HEK293 (cell line): ENCODE measurements around the gene LRRFIP1.
"Not testable (repeated sequence)": the region's sequence is repeated elsewhere in the genome, so short reads cannot be mapped to it uniquely, and the experiment has no call there.

ENCODE experiments used
- CTCF ChIA-PET: fragments of 350-600 bp; formaldehyde crosslinking; extraction: SDS; loops from one replicate; lab custom pipeline; 2021; ENCODE audit warnings: antibody characterized with exemption; lab: Yijun Ruan, JAX
- POLR2A ChIA-PET: fragments of 300-600 bp; formaldehyde crosslinking; extraction: SDS; loops from one replicate; lab custom pipeline; 2020; ENCODE audit warnings: antibody characterized with exemption, inconsistent platforms; lab: Yijun Ruan, JAX
- H3K27ac ChIP-seq: fragments of 200-500 bp; sonication (Bioruptor generic); 2 replicates; pipeline ENCODE4 v1.5.1; 2014; ENCODE audit warnings: low read depth, low read length, control low read depth, inconsistent platforms; ENCODE audit errors: extremely low read depth
- H3K36me3 ChIP-seq, 2 experiments: fragments of 200-500 bp in 1 of 2; sonication (Bioruptor generic) in 1 of 2; 1 replicate in 1 of 2; 2 replicates in 1 of 2; pipeline ENCODE4 v1.5.1; 2014 to 2017; ENCODE audit warnings: inconsistent platforms in 2 of 2, low read length in 2 of 2; ENCODE audit not compliant: control insufficient read depth in 2 of 2, insufficient read depth in 1 of 2
- H3K4me1 ChIP-seq: fragments of 200-500 bp; sonication (Bioruptor generic); 2 replicates; pipeline ENCODE4 v1.5.1; 2014; ENCODE audit warnings: mild to moderate bottlenecking, low read length, inconsistent platforms; ENCODE audit not compliant: control insufficient read depth, insufficient read depth
- H3K4me3 ChIP-seq: 2 replicates; pipeline ENCODE4 v1.5.1; 2011; ENCODE audit warnings: low read depth, mild to moderate bottlenecking, control low read depth, low read length, moderate library complexity
- H3K9me3 ChIP-seq: fragments of 200-500 bp; sonication (Bioruptor generic); 2 replicates; pipeline ENCODE4 v1.5.1; 2014; ENCODE audit warnings: low read depth, low read length, inconsistent platforms; ENCODE audit not compliant: control insufficient read depth, insufficient read depth
- BCL11A ChIP-seq: fragments of 450-650 bp; formaldehyde crosslinking; IDR thresholded peaks from 2 replicates; pipeline ENCODE4 v1.5.1; 2016; ENCODE audit warnings: low read depth, missing biosample characterization, missing genetic modification characterization
- BCL11B ChIP-seq: fragments of 450-650 bp; formaldehyde crosslinking; IDR thresholded peaks from 2 replicates; pipeline ENCODE4 v1.5.1; 2016; ENCODE audit warnings: low read depth, missing biosample characterization, missing genetic modification characterization
- ZBTB6 ChIP-seq: fragments of 450-650 bp; formaldehyde crosslinking; IDR thresholded peaks from 2 replicates; pipeline ENCODE4 v1.5.1; 2017; ENCODE audit warnings: missing biosample characterization, missing genetic modification characterization
- ZNF18 ChIP-seq: fragments of 450-650 bp; formaldehyde crosslinking; IDR thresholded peaks from 2 replicates; pipeline ENCODE4 v1.5.1; 2016; ENCODE audit warnings: missing biosample characterization, missing genetic modification characterization
- ZNF223 ChIP-seq: fragments of 450-650 bp; formaldehyde crosslinking; IDR thresholded peaks from 2 replicates; pipeline ENCODE4 v1.5.1; 2016; ENCODE audit warnings: missing biosample characterization, missing genetic modification characterization
- ZNF324 ChIP-seq: fragments of 450-650 bp; formaldehyde crosslinking; IDR thresholded peaks from 2 replicates; pipeline ENCODE4 v1.5.1; 2016; ENCODE audit warnings: missing biosample characterization, missing genetic modification characterization
- ZNF529 ChIP-seq: fragments of 450-650 bp; formaldehyde crosslinking; IDR thresholded peaks from 2 replicates; pipeline ENCODE4 v1.5.1; 2017; ENCODE audit warnings: missing genetic modification characterization, missing biosample characterization; ENCODE audit not compliant: insufficient replicate concordance
- ZNF580 ChIP-seq: fragments of 450-650 bp; formaldehyde crosslinking; IDR thresholded peaks from 2 replicates; pipeline ENCODE4 v1.5.1; 2016; ENCODE audit warnings: missing biosample characterization, missing genetic modification characterization
- ZNF623 ChIP-seq: fragments of 450-650 bp; formaldehyde crosslinking; IDR thresholded peaks from 2 replicates; pipeline ENCODE4 v1.5.1; 2016; ENCODE audit warnings: missing biosample characterization, missing genetic modification characterization
- ZNF654 ChIP-seq: fragments of 450-650 bp; formaldehyde crosslinking; IDR thresholded peaks from 2 replicates; pipeline ENCODE4 v1.5.1; 2016; ENCODE audit warnings: low read depth, missing biosample characterization, missing genetic modification characterization
- ZNF704 ChIP-seq: fragments of 450-650 bp; formaldehyde crosslinking; IDR thresholded peaks from 2 replicates; pipeline ENCODE4 v1.5.1; 2016; ENCODE audit warnings: missing biosample characterization, missing genetic modification characterization
- ZNF768 ChIP-seq: fragments of 450-650 bp; formaldehyde crosslinking; IDR thresholded peaks from 2 replicates; pipeline ENCODE4 v1.5.1; 2018; ENCODE audit warnings: missing biosample characterization, mild to moderate bottlenecking, missing genetic modification characterization
- ZNF792 ChIP-seq: fragments of 450-650 bp; formaldehyde crosslinking; IDR thresholded peaks from 2 replicates; pipeline ENCODE4 v1.5.1; 2016; ENCODE audit warnings: missing biosample characterization, missing genetic modification characterization
- ZNF830 ChIP-seq: fragments of 450-650 bp; IDR thresholded peaks from 2 replicates; pipeline ENCODE4 v1.5.0; 2018; ENCODE audit warnings: missing biosample characterization, missing genetic modification characterization, low read depth, mild to moderate bottlenecking, moderate library complexity
- TF ChIP-seq, protein P1 (sequence below): fragments of 450-650 bp; formaldehyde crosslinking; IDR thresholded peaks from 2 replicates; pipeline ENCODE4 v1.5.1; 2016; ENCODE audit warnings: missing biosample characterization, missing genetic modification characterization
- TF ChIP-seq, protein P2 (sequence below): fragments of 450-650 bp; formaldehyde crosslinking; IDR thresholded peaks from 2 replicates; pipeline ENCODE4 v1.5.1; 2016; ENCODE audit warnings: missing biosample characterization, missing genetic modification characterization, borderline replicate concordance
- TF ChIP-seq, protein P3 (sequence below): fragments of 450-650 bp; formaldehyde crosslinking; IDR thresholded peaks from 2 replicates; pipeline ENCODE4; 2016; ENCODE audit warnings: missing biosample characterization, missing genetic modification characterization

LRRFIP1 gene

DNA sequence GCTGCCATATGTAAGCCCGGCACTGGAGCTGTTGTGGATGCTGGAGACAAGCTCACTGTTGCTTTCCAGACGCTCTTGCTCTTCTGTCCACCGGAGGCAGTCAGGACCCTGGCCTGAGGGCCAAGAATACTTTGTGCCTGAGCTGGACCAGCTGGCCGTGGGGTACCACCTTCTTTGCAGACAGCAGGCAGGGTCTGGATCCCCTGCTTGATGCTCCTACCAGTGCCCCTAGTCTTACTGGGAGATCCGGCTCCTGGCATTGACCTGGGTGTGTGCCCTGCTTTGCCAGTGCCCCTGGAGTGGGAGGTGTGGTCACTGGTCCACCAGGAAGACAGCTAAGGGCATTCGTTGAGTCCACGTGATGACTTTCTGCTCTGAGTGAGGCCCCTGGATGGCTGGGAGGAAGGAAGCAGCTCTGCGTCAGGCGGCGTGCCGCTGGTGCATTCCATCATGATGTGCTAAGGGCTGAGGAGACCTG, 59.3 kb downstream of the LRRFIP1 start:
- Histone ChIP-seq H3K36me3 (peaks cover 0 to 14% of the 10 kb centered on the region in 2 experiments; a peak in 2 of 3 replicates), H3K4me3 (no peak overlapping the region), H3K27ac (no peak overlapping the region), H3K9me3 (no peaks in the 10 kb centered on the region), H3K4me1 (no peaks in the 10 kb centered on the region)
- TF ChIP-seq ZBTB6 (tag by site-specific recombination) (peak; percentile 86), ZNF324 (no peak)
- TF ChIP-seq, protein P1, sequence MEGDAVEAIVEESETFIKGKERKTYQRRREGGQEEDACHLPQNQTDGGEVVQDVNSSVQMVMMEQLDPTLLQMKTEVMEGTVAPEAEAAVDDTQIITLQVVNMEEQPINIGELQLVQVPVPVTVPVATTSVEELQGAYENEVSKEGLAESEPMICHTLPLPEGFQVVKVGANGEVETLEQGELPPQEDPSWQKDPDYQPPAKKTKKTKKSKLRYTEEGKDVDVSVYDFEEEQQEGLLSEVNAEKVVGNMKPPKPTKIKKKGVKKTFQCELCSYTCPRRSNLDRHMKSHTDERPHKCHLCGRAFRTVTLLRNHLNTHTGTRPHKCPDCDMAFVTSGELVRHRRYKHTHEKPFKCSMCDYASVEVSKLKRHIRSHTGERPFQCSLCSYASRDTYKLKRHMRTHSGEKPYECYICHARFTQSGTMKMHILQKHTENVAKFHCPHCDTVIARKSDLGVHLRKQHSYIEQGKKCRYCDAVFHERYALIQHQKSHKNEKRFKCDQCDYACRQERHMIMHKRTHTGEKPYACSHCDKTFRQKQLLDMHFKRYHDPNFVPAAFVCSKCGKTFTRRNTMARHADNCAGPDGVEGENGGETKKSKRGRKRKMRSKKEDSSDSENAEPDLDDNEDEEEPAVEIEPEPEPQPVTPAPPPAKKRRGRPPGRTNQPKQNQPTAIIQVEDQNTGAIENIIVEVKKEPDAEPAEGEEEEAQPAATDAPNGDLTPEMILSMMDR, result peak; percentile 33; the same call in 1 of the 2 replicates
- TF ChIP-seq, protein P2, sequence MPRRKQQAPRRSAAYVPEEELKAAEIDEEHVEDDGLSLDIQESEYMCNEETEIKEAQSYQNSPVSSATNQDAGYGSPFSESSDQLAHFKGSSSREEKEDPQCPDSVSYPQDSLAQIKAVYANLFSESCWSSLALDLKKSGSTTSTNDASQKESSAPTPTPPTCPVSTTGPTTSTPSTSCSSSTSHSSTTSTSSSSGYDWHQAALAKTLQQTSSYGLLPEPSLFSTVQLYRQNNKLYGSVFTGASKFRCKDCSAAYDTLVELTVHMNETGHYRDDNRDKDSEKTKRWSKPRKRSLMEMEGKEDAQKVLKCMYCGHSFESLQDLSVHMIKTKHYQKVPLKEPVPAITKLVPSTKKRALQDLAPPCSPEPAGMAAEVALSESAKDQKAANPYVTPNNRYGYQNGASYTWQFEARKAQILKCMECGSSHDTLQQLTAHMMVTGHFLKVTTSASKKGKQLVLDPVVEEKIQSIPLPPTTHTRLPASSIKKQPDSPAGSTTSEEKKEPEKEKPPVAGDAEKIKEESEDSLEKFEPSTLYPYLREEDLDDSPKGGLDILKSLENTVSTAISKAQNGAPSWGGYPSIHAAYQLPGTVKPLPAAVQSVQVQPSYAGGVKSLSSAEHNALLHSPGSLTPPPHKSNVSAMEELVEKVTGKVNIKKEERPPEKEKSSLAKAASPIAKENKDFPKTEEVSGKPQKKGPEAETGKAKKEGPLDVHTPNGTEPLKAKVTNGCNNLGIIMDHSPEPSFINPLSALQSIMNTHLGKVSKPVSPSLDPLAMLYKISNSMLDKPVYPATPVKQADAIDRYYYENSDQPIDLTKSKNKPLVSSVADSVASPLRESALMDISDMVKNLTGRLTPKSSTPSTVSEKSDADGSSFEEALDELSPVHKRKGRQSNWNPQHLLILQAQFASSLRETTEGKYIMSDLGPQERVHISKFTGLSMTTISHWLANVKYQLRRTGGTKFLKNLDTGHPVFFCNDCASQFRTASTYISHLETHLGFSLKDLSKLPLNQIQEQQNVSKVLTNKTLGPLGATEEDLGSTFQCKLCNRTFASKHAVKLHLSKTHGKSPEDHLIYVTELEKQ (tag by site-specific recombination), result no peak
- POLR2A ChIA-PET, result no interaction called here
- CTCF ChIA-PET, result interaction anchor here (0.6 to 1.6 kb wide), 11 partner anchors 9 to 555 kb away, joined by 3 to 8 read pairs (median 3); no protein-coding TSS in a partner anchor

- Histone ChIP-seq H3K36me3 (peaks cover 0 to 7% of the 10 kb centered on the region in 2 experiments; a peak in 2 of 3 replicates), H3K4me1 (no peaks in the 10 kb centered on the region; the same call in 1 of the 2 replicates), H3K27ac (no peak overlapping the region), H3K9me3 (no peaks in the 10 kb centered on the region), H3K4me3 (no peak overlapping the region)
- CTCF ChIA-PET, result interaction anchor here (0.6 to 2.4 kb wide), 5 partner anchors 14 to 529 kb away, joined by 3 to 12 read pairs (median 6); no protein-coding TSS in a partner anchor
- TF ChIP-seq ZNF792 (no peak), BCL11B (tag by site-specific recombination) (no peak), ZNF580 (tag by site-specific recombination) (no peak), ZNF654 (tag by site-specific recombination) (no peak), ZNF623 (tag by site-specific recombination) (no peak), ZNF704 (tag by site-specific recombination) (no peak), BCL11A (tag by site-specific recombination) (no peak), ZNF830 (no peak), ZBTB6 (tag by site-specific recombination) (no peak), ZNF18 (tag by site-specific recombination) (no peak), ZNF768 (tag by site-specific recombination) (no peak), ZNF529 (no peak), ZNF223 (tag by site-specific recombination) (no peak)
- TF ChIP-seq, protein P3, sequence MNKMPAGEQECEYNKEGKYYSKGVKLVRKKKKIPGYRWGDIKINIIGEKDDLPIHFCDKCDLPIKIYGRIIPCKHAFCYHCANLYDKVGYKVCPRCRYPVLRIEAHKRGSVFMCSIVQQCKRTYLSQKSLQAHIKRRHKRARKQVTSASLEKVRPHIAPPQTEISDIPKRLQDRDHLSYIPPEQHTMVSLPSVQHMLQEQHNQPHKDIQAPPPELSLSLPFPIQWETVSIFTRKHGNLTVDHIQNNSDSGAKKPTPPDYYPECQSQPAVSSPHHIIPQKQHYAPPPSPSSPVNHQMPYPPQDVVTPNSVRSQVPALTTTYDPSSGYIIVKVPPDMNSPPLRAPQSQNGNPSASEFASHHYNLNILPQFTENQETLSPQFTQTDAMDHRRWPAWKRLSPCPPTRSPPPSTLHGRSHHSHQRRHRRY, result no peak
- POLR2A ChIA-PET, result interaction anchor here (0.7 kb wide), 1 partner anchor 25 kb away, joined by 3 read pairs; no protein-coding TSS in a partner anchor
These were observed 60.7 kb downstream of the LRRFIP1 start for GRCh38 chr2:237688081-237688480.

GRCh38 chr2:237688541-237688940, 61.2 kb downstream of the LRRFIP1 start:
- not testable (repeated sequence) for H3K27ac ChIP-seq, H3K4me1 ChIP-seq, H3K36me3 ChIP-seq, H3K9me3 ChIP-seq, H3K4me3 ChIP-seq
- ChIA-PET CTCF (interaction anchor here (0.7 to 2.4 kb wide), 5 partner anchors 44 to 529 kb away, joined by 3 to 12 read pairs (median 4); no protein-coding TSS in a partner anchor), POLR2A (interaction anchor here (0.7 kb wide), 1 partner anchor 24 kb away, joined by 3 read pairs; no protein-coding TSS in a partner anchor)
